Heart right ventricle (tissue), 16 donors: ENCODE data around the gene API5. TPM values are rescaled to one million over a fixed set of nuclear protein-coding genes. Genes with fewer than 3 reads are reported as not detected.
"Not testable (repeated sequence)": the region's sequence is repeated elsewhere in the genome, so short reads cannot be mapped to it uniquely, and the experiment has no call there.

Experiments
- ATAC-seq, 8 donors: fragments of 200-7000 bp; cut with Tn5 transposase; one replicate each; pipeline ENCODE4 v1.9.1; 2020; ENCODE audit warnings: mild to moderate bottlenecking in 8 of 8, moderate library complexity in 8 of 8, moderate number of reproducible peaks in 1 of 8
- DNase-seq, 2 donors: peaks; one replicate each; pipeline ENCODE4 v3.0.0-alpha.2; 2020
- H3K27ac ChIP-seq, 10 donors: fragments of 200-600 bp; sonication (generic) in 2 of 10; one replicate each; pipeline versions ENCODE4 v1.5.0 to v1.8.0; 2020 to 2022; ENCODE audit warnings: mild to moderate bottlenecking in 3 of 10
- H3K27me3 ChIP-seq, 7 donors: fragments of 200-600 bp; one replicate each; pipeline ENCODE4 v1.8.0; 2021 to 2022; ENCODE audit warnings: mild to moderate bottlenecking in 2 of 7
- H3K36me3 ChIP-seq, 9 donors: fragments of 200-600 bp; sonication (generic) in 1 of 9; one replicate each; pipeline versions ENCODE4 v1.5.0 to v1.8.0; 2020 to 2022; ENCODE audit warnings: mild to moderate bottlenecking in 2 of 9
- H3K4me1 ChIP-seq, 9 donors: fragments of 200-600 bp; sonication (generic) in 1 of 9; one replicate each; pipeline versions ENCODE4 v1.5.0 to v1.8.0; 2020 to 2022; ENCODE audit warnings: mild to moderate bottlenecking in 4 of 9
- H3K4me3 ChIP-seq, 10 donors: fragments of 200-600 bp; sonication (generic) in 2 of 10; one replicate each; pipeline versions ENCODE4 v1.5.0 to v1.8.0; 2020 to 2022; ENCODE audit warnings: mild to moderate bottlenecking in 7 of 10, moderate library complexity in 2 of 10
- H3K9me3 ChIP-seq, 11 donors: fragments of 200-600 bp in 10 of 11; sonication (generic) in 2 of 11; one replicate each; pipeline versions ENCODE4 v1.5.0 to v1.8.0; 2013 to 2022; ENCODE audit warnings: mild to moderate bottlenecking in 2 of 11, control low read depth in 1 of 11, moderate library complexity in 1 of 11
- WGBS, 2 donors: extraction: QIAGEN DNeasy Blood & Tissue Kit; methylation state at CpG; one replicate each; pipeline ENCODE4 v1.1.7; 2013; ENCODE audit warnings: inconsistent platforms in 1 of 2; 5-methylcytosine and 5-hydroxymethylcytosine counted together
- intact Hi-C, 10 donors: fragments of 100-400 bp; cut with DNase I; formaldehyde crosslinking; loops; one replicate each; pipeline versions ENCODE4 v1.11.1 to v1.14.2; 2022
- polyA plus RNA-seq, 2 donors: library from polyadenylated mRNA; stranded (reverse); fragments of 200-250 nt; gene quantifications; one replicate each; pipeline ENCODE4 v1.2.3, GENCODE V29; 2013
- total RNA-seq, 10 donors: library from RNA; stranded (reverse); fragmentation: NEBNext Ultra II Directional in 3 of 10; extraction: Animal tissue kit (Norgen Biotek cat#: 25700) in 3 of 10; gene quantifications; one replicate each; pipeline versions ENCODE4 v1.2.1 to v1.2.4, GENCODE V29; 2021 to 2023
- TF ChIP-seq, protein P1 (sequence below), 9 donors: fragments of 200-600 bp; sonication (generic) in 2 of 9; IDR thresholded peaks; one replicate each; pipeline versions ENCODE4 v1.5.0 to v1.8.0; 2021 to 2022; ENCODE audit warnings: antibody characterized with exemption in 9 of 9, mild to moderate bottlenecking in 5 of 9, moderate library complexity in 1 of 9
- donor health status: Arrhythmogenic right ventricular cardiomyopathy.
- donor health status: ischemic (EF 13 %, LVEDD 7.1; RV severe dilation, severe dysfunction).
- donor health status: healthy with polysubstance abuse.
- donor health status: DM: no; HTN: yes; CAD: no.
- donor health status: DM: no; HTN: no; CAD: no.
- donor health status: ischemic (EF 25% LVEDD 6.9; RV normal size, moderate dysfunction).
- donor health status: ischemic (EF 25% LVEDD 5.7; RV mildly dilated, moderate dysfunction).
- donor health status: healthy.
- donor health status: DM: yes; HTN: yes; CAD: no.
- donor health status: Ischemic cardiomyopathy.
- donor health status: ischemic (EF 35%, LVEDD 5.7; RV mildly dilated, moderate dysfunction).
- donor health status: nonischemic (EF 11% LVEDD 7.7; RV severe dilation, severe dysfunction).
- donor health status: DM: yes; HTN: yes; CAD: no.
- donor health status: PGD.
- donor health status: ischemic (EF 29% LVEDD 5.4; RV normal size, mild dysfunction).
- donor health status: nonischemic (EF 23%, LVEDD 6.1; RV moderate dilation, normal function).

API5 gene
- total and polyA plus RNA-seq, 12 donors = 15.7 to 52.8 (median 40.4) TPM

DNA sequence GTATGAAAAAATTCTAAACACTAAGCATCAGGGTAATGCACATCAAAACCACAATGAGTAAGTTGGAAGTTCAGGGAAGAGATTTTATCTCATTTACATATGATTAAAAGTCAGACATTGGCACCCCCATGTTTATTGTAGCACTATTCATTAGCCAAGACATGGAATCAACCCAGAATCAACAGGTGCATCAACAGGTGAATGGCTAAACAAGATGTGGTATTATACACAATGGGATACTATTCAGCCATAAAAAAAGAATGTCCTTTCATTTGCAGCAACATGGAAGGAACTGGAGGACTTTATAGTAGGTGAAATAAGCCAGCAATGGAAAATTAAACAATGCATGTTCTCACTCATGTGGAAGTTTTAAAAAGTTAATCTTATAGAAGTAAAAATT is 29.4 kb downstream of the API5 start:
- intact Hi-C loops = no loop called here
- DNase-seq (no peak), ATAC-seq (no peak)

DNA sequence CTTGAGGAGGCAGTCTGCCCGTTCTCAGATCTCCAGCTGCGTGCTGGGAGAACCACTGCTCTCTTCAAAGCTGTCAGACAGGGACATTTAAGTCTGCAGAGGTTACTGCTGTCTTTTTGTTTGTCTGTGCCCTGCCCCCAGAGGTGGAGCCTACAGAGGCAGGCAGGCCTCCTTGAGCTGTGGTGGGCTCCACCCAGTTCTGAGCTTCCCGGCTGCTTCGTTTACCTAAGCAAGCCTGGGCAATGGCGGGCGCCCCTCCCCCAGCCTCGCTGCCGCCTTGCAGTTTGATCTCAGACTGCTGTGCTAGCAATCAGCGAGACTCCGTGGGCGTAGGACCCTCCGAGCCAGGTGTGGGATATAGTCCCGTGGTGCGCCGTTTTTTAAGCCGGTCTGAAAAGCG is 39.6 kb downstream of the API5 start:
- DNase-seq, H3K9me3 ChIP-seq, H3K4me3 ChIP-seq, H3K36me3 ChIP-seq, intact Hi-C loops, ATAC-seq, H3K27me3 ChIP-seq, H3K4me1 ChIP-seq, H3K27ac ChIP-seq: not testable (repeated sequence)
- WGBS, 2 donors = 27 to 51% methylated on average over 2 to 5 of the region's 17 CpGs

More for the DNA sequence above, 29.4 kb downstream of the API5 start:
- H3K36me3 ChIP-seq = peaks cover 0 to 71% (median 47%) of the 10 kb centered on the region in 9 donors
- H3K27me3 ChIP-seq = no peaks in the 10 kb centered on the region
- no peak overlapping the region for H3K4me3 ChIP-seq
- H3K9me3 ChIP-seq = no peaks in the 10 kb centered on the region
- H3K4me1 ChIP-seq = no peaks in the 10 kb centered on the region
- H3K27ac ChIP-seq = no peak overlapping the region
- TF ChIP-seq, protein P1, sequence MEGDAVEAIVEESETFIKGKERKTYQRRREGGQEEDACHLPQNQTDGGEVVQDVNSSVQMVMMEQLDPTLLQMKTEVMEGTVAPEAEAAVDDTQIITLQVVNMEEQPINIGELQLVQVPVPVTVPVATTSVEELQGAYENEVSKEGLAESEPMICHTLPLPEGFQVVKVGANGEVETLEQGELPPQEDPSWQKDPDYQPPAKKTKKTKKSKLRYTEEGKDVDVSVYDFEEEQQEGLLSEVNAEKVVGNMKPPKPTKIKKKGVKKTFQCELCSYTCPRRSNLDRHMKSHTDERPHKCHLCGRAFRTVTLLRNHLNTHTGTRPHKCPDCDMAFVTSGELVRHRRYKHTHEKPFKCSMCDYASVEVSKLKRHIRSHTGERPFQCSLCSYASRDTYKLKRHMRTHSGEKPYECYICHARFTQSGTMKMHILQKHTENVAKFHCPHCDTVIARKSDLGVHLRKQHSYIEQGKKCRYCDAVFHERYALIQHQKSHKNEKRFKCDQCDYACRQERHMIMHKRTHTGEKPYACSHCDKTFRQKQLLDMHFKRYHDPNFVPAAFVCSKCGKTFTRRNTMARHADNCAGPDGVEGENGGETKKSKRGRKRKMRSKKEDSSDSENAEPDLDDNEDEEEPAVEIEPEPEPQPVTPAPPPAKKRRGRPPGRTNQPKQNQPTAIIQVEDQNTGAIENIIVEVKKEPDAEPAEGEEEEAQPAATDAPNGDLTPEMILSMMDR (IDR thresholded peaks at IDR 0.05) = no peak

DNA sequence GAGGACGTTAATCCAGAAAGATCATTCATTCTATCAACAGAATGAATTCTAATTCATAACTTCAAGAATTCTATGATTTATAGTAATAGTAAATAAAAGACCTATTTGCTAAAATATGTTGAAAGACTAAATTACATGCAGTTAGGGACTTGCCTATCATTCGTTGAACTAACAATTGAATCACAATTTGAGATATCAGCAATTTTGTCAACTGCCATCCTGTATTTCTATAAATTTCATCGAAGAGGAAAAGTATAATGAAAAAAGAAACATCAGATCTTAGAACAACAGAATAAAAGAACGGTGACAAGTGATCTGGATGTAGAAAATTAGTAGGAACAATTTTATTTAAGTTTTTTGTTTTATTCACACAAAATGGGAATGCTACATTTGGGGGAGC is 42.5 kb downstream of the API5 start:
- TF ChIP-seq, protein P1 (IDR thresholded peaks at IDR 0.05) = no peak
- intact Hi-C loops = no loop called here
- H3K36me3 ChIP-seq = no peaks in the 10 kb centered on the region
- ATAC-seq (no peak), DNase-seq (no peak)
- H3K27ac ChIP-seq = no peak overlapping the region
- H3K4me1 ChIP-seq = peaks cover 0 to 10% (median 5%) of the 10 kb centered on the region in 9 donors
- no peaks in the 10 kb centered on the region for H3K9me3 ChIP-seq
- H3K4me3 ChIP-seq = no peak overlapping the region
- H3K27me3 ChIP-seq = no peaks in the 10 kb centered on the region
- 90 to 92% methylated on average over 4 of the region's 4 CpGs for WGBS, 2 donors

DNA sequence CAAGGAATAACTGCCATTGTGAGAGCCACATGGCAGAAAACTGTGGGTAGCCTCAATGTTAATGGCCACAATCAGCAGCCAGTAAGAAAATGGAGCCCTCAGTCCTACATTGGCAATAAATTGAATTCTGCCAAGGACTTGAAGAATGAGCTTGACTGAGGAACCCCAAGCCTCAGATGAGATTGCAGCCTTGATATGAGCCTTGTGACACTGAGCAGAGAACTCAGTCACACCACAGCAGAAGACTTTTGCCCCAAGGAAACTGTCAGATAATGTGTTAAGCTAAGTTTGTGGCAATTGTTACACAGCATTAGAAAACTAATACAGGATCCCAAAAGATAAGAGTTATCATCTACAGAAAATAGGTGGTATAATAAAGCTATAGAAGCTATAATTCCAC is 44.5 kb downstream of the API5 start:
- intact Hi-C loops = no loop called here
- Histone ChIP-seq H3K4me1 (peaks cover 6 to 30% (median 24%) of the 10 kb centered on the region in 9 donors), H3K27ac (no peak overlapping the region), H3K36me3 (no peaks in the 10 kb centered on the region), H3K4me3 (no peak overlapping the region), H3K9me3 (no peaks in the 10 kb centered on the region), H3K27me3 (no peaks in the 10 kb centered on the region)
- DNase-seq (no peak), ATAC-seq (no peak)
- TF ChIP-seq, protein P1 (IDR thresholded peaks at IDR 0.05) = no peak

DNA sequence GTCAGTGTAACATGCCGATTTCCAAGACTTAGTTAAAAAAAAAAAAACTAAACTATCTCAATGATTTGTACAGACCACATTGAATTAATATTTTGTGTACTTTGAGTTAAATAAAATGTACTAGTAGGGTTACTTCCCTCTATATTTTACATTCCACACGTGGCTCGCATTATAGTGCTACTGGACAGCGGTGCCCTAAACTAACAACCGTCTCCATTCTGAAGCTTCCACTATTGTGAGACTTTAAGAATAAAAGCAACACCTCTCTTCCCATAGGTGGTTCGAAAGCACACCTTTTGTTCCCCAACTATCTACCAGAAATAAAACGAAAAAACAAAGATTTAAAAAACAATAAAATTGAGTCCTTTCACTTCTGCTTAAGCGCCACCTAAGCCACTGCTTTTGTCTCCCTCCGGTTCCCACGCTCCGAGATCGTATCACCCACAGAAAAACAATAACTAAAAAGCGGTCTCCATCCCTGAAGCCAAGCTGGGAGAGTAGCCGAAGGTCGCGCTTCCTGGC is 46.5 kb downstream of the API5 start:
- peak in 5 of 8 donors; percentile 29 to 56 (median 42) for ATAC-seq
- TF ChIP-seq, protein P1 (IDR thresholded peaks at IDR 0.05) = no peak
- Histone ChIP-seq H3K9me3 (no peaks in the 10 kb centered on the region), H3K4me1 (peaks cover 6 to 34% (median 26%) of the 10 kb centered on the region in 9 donors), H3K27ac (peak overlapping the region; percentile 58 to 97 (median 91)), H3K36me3 (peaks cover 0 to 10% (median 0%) of the 10 kb centered on the region in 9 donors), H3K27me3 (no peaks in the 10 kb centered on the region), H3K4me3 (peak overlapping the region; percentile 46 to 99 (median 93))
- WGBS, 2 donors = 6% methylated on average over 16 of the region's 16 CpGs
- no peak for DNase-seq
- intact Hi-C loops = no loop called here
